Fibroblast of lung (primary cell): ENCODE data around the gene GPR137. TPM values are rescaled to one million over a fixed set of nuclear protein-coding genes. Genes with fewer than 3 reads are reported as not detected.
A peak's percentile ranks its signal among the peaks of the same experiment; 100 is the strongest.

ENCODE experiments used
- DNase-seq, 2 donors: peaks; one replicate each; pipeline versions ENCODE4 v3.0.0 to v3.0.0-alpha.2; 2010; ENCODE audit warnings: low read depth in 2 of 2
- H2AFZ ChIP-seq: 2 replicates; pipeline ENCODE4 v1.5.1; 2012; ENCODE audit warnings: low read length, control low read depth, inconsistent platforms
- H3K27ac ChIP-seq: 2 replicates; pipeline ENCODE4 v1.5.1; 2011; ENCODE audit warnings: low read length, control low read depth; ENCODE audit not compliant: insufficient read depth
- H3K27me3 ChIP-seq: 2 replicates; pipeline ENCODE4 v1.5.1; 2011; ENCODE audit warnings: mild to moderate bottlenecking, low read length; ENCODE audit not compliant: control insufficient read depth, insufficient read depth
- H3K36me3 ChIP-seq: 2 replicates; pipeline ENCODE4 v1.5.1; 2011; ENCODE audit warnings: low read length; ENCODE audit not compliant: control insufficient read depth, insufficient read depth
- H3K4me1 ChIP-seq: 2 replicates; pipeline ENCODE4 v1.5.1; 2011; ENCODE audit warnings: low read length; ENCODE audit not compliant: control insufficient read depth, insufficient read depth; ENCODE audit errors: extremely low read depth
- H3K4me2 ChIP-seq: 2 replicates; pipeline ENCODE4 v1.5.1; 2011; ENCODE audit warnings: low read length, control low read depth; ENCODE audit not compliant: insufficient read depth; ENCODE audit errors: extremely low read depth
- H3K4me3 ChIP-seq, 4 experiments: fragments of 200-600 bp in 1 of 4; sonication (generic) in 1 of 4; replicated peaks in 1 of 4; 2 replicates each; pipeline ENCODE4 v1.5.1; 2011 to 2016; ENCODE audit warnings: low read length in 4 of 4, low read depth in 3 of 4, mild to moderate bottlenecking in 3 of 4, control low read depth in 2 of 4, inconsistent platforms in 1 of 4, mixed read lengths in 1 of 4; ENCODE audit not compliant: insufficient read depth in 1 of 4; ENCODE audit errors: control extremely low read depth in 1 of 4
- H3K79me2 ChIP-seq: 2 replicates; pipeline ENCODE4 v1.5.1; 2012; ENCODE audit warnings: mild to moderate bottlenecking, low read length, inconsistent platforms; ENCODE audit not compliant: control insufficient read depth, insufficient read depth
- H3K9ac ChIP-seq: 2 replicates; pipeline ENCODE4 v1.5.1; 2011; ENCODE audit warnings: mild to moderate bottlenecking, low read length, control low read depth; ENCODE audit not compliant: insufficient read depth
- H3K9me3 ChIP-seq: 2 replicates; pipeline ENCODE4 v1.5.1; 2012; ENCODE audit warnings: low read depth, low read length; ENCODE audit not compliant: control insufficient read depth, insufficient read depth
- H4K20me1 ChIP-seq: 2 replicates; pipeline ENCODE4 v1.5.1; 2011; ENCODE audit warnings: low read length; ENCODE audit not compliant: control insufficient read depth, insufficient read depth; ENCODE audit errors: extremely low read depth
- EZH2 ChIP-seq: IDR thresholded peaks from 2 replicates; pipeline ENCODE4 v1.5.1; 2012; ENCODE audit warnings: low read length, control low read depth, mild to moderate bottlenecking; ENCODE audit errors: missing control alignments
- polyA plus RNA-seq, 2 donors: library from polyadenylated mRNA; depleted of rRNA in 1 of 2; stranded (reverse) in 1 of 2; unstranded in 1 of 2; fragments of >200 nt; gene quantifications; 2 replicates each; pipeline ENCODE4 v1.2.1, GENCODE V29; 2011 to 2012; ENCODE audit warnings: missing spikeins in 1 of 2
- total RNA-seq: library from RNA; depleted of rRNA; stranded (reverse); fragments of >200 nt; gene quantifications from 2 replicates; pipeline ENCODE4 v1.2.1, GENCODE V29; 2014
- TF ChIP-seq, protein P1 (sequence below), 2 donors: IDR thresholded peaks in 1 of 2; conservative IDR thresholded peaks in 1 of 2; 1 replicate in 1 of 2; 2 replicates in 1 of 2; pipeline ENCODE4 v1.5.1; 2011 to 2012; ENCODE audit warnings: low read length in 2 of 2, control low read depth in 1 of 2, inconsistent platforms in 1 of 2, low read depth in 1 of 2, mild to moderate bottlenecking in 1 of 2

Gene GPR137
- total and polyA plus RNA-seq, 2 donors (not counting 1 experiment from before 2014, with no cell fraction given) = 10.7 to 10.9 TPM

DNA sequence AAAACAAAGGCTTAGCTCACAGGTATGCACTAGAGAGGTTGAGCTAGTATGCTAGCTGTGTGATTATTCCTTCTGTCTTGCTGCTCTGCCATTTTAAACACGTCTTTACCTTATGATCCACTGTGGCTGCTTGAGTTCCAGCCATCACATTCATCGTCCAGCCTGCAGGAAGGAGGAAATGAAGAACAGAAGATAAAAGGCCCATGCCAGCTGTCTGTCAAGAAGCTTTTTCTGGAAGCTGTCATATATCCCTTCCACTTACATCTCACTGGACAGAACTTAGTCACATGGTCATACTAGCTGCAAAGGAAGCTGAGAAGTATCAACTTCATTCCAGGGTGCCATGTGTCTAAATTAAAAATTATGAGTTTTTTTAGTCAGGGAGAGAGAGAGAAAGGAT is 41.7 kb downstream of the GPR137 start:
- DNase-seq = no peak
- Histone ChIP-seq H3K4me2 (no peak overlapping the region), H3K4me3 (no peak overlapping the region), H3K4me1 (peaks cover 8% of the 10 kb centered on the region), H4K20me1 (no peaks in the 10 kb centered on the region), H3K79me2 (no peaks in the 10 kb centered on the region), H3K36me3 (peaks cover 1% of the 10 kb centered on the region), H2AFZ (no peak overlapping the region), H3K27ac (no peak overlapping the region), H3K9me3 (no peaks in the 10 kb centered on the region), H3K27me3 (no peaks in the 10 kb centered on the region), H3K9ac (no peak overlapping the region)
- TF ChIP-seq EZH2 = no peak
- TF ChIP-seq, protein P1, sequence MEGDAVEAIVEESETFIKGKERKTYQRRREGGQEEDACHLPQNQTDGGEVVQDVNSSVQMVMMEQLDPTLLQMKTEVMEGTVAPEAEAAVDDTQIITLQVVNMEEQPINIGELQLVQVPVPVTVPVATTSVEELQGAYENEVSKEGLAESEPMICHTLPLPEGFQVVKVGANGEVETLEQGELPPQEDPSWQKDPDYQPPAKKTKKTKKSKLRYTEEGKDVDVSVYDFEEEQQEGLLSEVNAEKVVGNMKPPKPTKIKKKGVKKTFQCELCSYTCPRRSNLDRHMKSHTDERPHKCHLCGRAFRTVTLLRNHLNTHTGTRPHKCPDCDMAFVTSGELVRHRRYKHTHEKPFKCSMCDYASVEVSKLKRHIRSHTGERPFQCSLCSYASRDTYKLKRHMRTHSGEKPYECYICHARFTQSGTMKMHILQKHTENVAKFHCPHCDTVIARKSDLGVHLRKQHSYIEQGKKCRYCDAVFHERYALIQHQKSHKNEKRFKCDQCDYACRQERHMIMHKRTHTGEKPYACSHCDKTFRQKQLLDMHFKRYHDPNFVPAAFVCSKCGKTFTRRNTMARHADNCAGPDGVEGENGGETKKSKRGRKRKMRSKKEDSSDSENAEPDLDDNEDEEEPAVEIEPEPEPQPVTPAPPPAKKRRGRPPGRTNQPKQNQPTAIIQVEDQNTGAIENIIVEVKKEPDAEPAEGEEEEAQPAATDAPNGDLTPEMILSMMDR (conservative IDR thresholded peaks at IDR 0.05 in 1 of 2, IDR thresholded peaks at IDR 0.05 in 1 of 2; ENCODE audit: low read depth in 1 of 2, low read length in 2 of 2) = no peak

DNA sequence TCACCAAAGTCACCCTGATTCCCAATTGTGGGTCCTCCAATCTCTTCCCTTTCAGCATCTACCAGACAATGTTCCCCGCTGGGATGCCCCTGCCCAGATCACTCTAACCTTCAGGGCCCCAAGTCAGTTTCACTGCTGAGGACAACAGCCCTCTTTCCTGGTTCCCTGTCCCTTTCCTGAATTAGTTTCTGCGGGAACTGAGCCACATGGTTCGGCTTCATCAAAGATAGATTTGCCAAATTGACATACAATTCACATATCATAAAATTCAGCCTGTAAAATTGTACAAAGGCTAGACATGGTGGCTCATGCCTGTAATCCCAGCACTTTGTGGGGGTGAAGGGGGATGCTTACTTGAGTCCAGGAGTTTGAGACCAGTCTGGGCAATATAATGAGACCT is 42.3 kb downstream of the GPR137 start:
- TF ChIP-seq, protein P1 (conservative IDR thresholded peaks at IDR 0.05 in 1 of 2, IDR thresholded peaks at IDR 0.05 in 1 of 2; ENCODE audit: low read depth in 1 of 2, low read length in 2 of 2) = no peak
- no peak for TF ChIP-seq EZH2
- Histone ChIP-seq H3K4me2 (no peak overlapping the region), H3K4me3 (no peak overlapping the region), H4K20me1 (no peaks in the 10 kb centered on the region), H2AFZ (no peak overlapping the region), H3K36me3 (no peaks in the 10 kb centered on the region), H3K9ac (no peak overlapping the region), H3K4me1 (peaks cover 8% of the 10 kb centered on the region), H3K9me3 (no peaks in the 10 kb centered on the region), H3K79me2 (no peaks in the 10 kb centered on the region), H3K27me3 (no peaks in the 10 kb centered on the region), H3K27ac (no peak overlapping the region)
- no peak for DNase-seq

DNA sequence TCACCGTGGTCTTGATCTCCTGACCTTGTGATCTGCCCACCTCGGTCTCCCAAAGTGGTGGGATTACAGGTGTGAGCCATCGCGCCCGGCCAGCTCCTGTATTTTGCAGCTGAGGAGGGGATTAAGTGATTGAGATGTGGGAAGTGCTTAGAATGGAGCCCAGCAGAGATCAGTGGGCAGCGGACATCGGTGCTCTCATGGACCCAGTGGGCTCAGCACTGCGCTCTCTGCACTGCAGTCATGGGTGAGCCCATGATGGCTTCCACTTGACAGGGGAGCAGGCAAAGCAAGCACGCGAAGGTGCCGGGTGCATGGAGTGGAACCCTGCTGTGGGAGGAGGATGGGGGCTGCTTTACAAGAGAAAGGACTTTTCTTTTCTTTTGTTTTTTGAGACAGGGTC is 45.2 kb downstream of the GPR137 start:
- H3K9ac ChIP-seq = no peak overlapping the region
- H3K79me2 ChIP-seq = no peaks in the 10 kb centered on the region
- no peaks in the 10 kb centered on the region for H4K20me1 ChIP-seq
- H3K36me3 ChIP-seq = no peaks in the 10 kb centered on the region
- peaks cover 14% of the 10 kb centered on the region for H3K4me1 ChIP-seq
- no peak for DNase-seq
- TF ChIP-seq, protein P1 (conservative IDR thresholded peaks at IDR 0.05 in 1 of 2, IDR thresholded peaks at IDR 0.05 in 1 of 2; ENCODE audit: low read depth in 1 of 2, low read length in 2 of 2) = no peak
- peak; percentile 39 for TF ChIP-seq EZH2
- H3K27me3 ChIP-seq = no peaks in the 10 kb centered on the region
- H3K9me3 ChIP-seq = no peaks in the 10 kb centered on the region
- H3K27ac ChIP-seq = no peak overlapping the region
- H2AFZ ChIP-seq = no peak overlapping the region
- no peak overlapping the region for H3K4me3 ChIP-seq
- H3K4me2 ChIP-seq = no peak overlapping the region
